Activated CD4-positive, alpha-beta T cell treated with anti-CD3 and anti-CD28 coated beads, Interleukin-2, amount 50 U/mL, for 24 hours (primary cell): ENCODE measurements around the gene ITGAD.
A peak's percentile ranks its signal among the peaks of the same experiment; 100 is the strongest.

ENCODE experiments used
- DNase-seq, 2 donors: peaks; one replicate each; pipeline ENCODE4 v3.0.0-alpha.2; 2020; ENCODE audit warnings: low read depth in 1 of 2, low spot score in 1 of 2

Gene ITGAD

GRCh38 chr16:31393056-31393455 lies at the start of gene ITGAD:
Gene ITGAD (plus strand): TSS chr16:31393335. CDS start chr16:31393361, 26 bp downstream.
- no peak for DNase-seq

GRCh38 chr16:31344712-31345111 lies 48.4 kb upstream of the ITGAD start:
- no peak for DNase-seq

GRCh38 chr16:31347445-31347844 lies 45.7 kb upstream of the ITGAD start:
- no peak for DNase-seq

- DNase-seq, result no peak
Measured at GRCh38 chr16:31348579-31348978, 44.6 kb upstream of the ITGAD start.

GRCh38 chr16:31350275-31351005 lies 42.7 kb upstream of the ITGAD start:
- no peak for DNase-seq

GRCh38 chr16:31351246-31351941 lies 41.7 kb upstream of the ITGAD start:
- no peak for DNase-seq

GRCh38 chr16:31351942-31352325 lies 41.2 kb upstream of the ITGAD start:
- no peak for DNase-seq

GRCh38 chr16:31352376-31353115 lies 40.6 kb upstream of the ITGAD start:
- DNase-seq, result no peak

GRCh38 chr16:31354394-31355291 lies 38.5 kb upstream of the ITGAD start, which contains the start of gene ITGAX:
Gene ITGAX (plus strand): TSS chr16:31355176. CDS start chr16:31355255, 79 bp downstream.
- DNase-seq, result peak in 1 of 2 donors; percentile 25

GRCh38 chr16:31355431-31356100 lies 37.6 kb upstream of the ITGAD start:
- DNase-seq, result no peak

- DNase-seq, result no peak
Measured at GRCh38 chr16:31356566-31357323, 36.4 kb upstream of the ITGAD start.

GRCh38 chr16:31357324-31358109 lies 35.6 kb upstream of the ITGAD start:
- DNase-seq, result no peak

- DNase-seq, result no peak
Measured at GRCh38 chr16:31360251-31360650, 32.9 kb upstream of the ITGAD start.

GRCh38 chr16:31361201-31362110 lies 31.7 kb upstream of the ITGAD start:
- DNase-seq, result no peak

GRCh38 chr16:31362476-31363405 lies 30.4 kb upstream of the ITGAD start:
- no peak for DNase-seq

- DNase-seq, result no peak
Measured at GRCh38 chr16:31363721-31364120, 29.4 kb upstream of the ITGAD start.

- DNase-seq, result no peak
Measured at GRCh38 chr16:31364421-31364820, 28.7 kb upstream of the ITGAD start.
